GM18511 (cell line): Measurements from ENCODE around the gene BMP2K.

Experiments used
- ATAC-seq: cut with Tn5 transposase; IDR thresholded peaks from one replicate; pipeline ENCODE4 v1.9.1; 2021; ENCODE audit warnings: mild to moderate bottlenecking, moderate library complexity; ENCODE audit not compliant: unreplicated experiment

BMP2K gene

GRCh38 chr4:78776079-78776728 lies at the start of gene BMP2K:
TSS of gene BMP2K (plus strand) at chr4:78776350. CDS start at chr4:78776544, 194 bp downstream.
- ATAC-seq, result peak; percentile 75

GRCh38 chr4:78726546-78726945 lies 49.6 kb upstream of the BMP2K start:
- no peak for ATAC-seq

GRCh38 chr4:78732332-78733104 lies 43.6 kb upstream of the BMP2K start:
- ATAC-seq, result no peak

- ATAC-seq, result peak; percentile 42
Observed at GRCh38 chr4:78734441-78735162, 41.5 kb upstream of the BMP2K start.

GRCh38 chr4:78735697-78736096 lies 40.5 kb upstream of the BMP2K start:
- peak; percentile 60 for ATAC-seq

GRCh38 chr4:78737035-78737434 lies 39.1 kb upstream of the BMP2K start:
- ATAC-seq, result peak; percentile 68

GRCh38 chr4:78737973-78738372 lies 38.2 kb upstream of the BMP2K start:
- no peak for ATAC-seq

- ATAC-seq, result no peak
Observed at GRCh38 chr4:78742300-78742699, 33.9 kb upstream of the BMP2K start.

- ATAC-seq, result no peak
Observed at GRCh38 chr4:78747475-78747922, 28.7 kb upstream of the BMP2K start.

- ATAC-seq, result no peak
Observed at GRCh38 chr4:78748381-78748780, 27.8 kb upstream of the BMP2K start.

- ATAC-seq, result peak; percentile 59
Observed at GRCh38 chr4:78749258-78749971, 26.7 kb upstream of the BMP2K start.

- peak; percentile 89 for ATAC-seq
Observed at GRCh38 chr4:78749972-78750727, 26.0 kb upstream of the BMP2K start.

- ATAC-seq, result no peak
Observed at GRCh38 chr4:78753091-78753490, 23.1 kb upstream of the BMP2K start.

GRCh38 chr4:78754872-78755271 lies 21.3 kb upstream of the BMP2K start:
- ATAC-seq, result no peak

GRCh38 chr4:78756137-78756536 lies 20.0 kb upstream of the BMP2K start:
- no peak for ATAC-seq

GRCh38 chr4:78756776-78757175 lies 19.4 kb upstream of the BMP2K start:
- no peak for ATAC-seq

GRCh38 chr4:78757574-78757973 lies 18.6 kb upstream of the BMP2K start:
- ATAC-seq, result no peak

- no peak for ATAC-seq
Observed at GRCh38 chr4:78758085-78758484, 18.1 kb upstream of the BMP2K start.

- ATAC-seq, result no peak
Observed at GRCh38 chr4:78762529-78762928, 13.6 kb upstream of the BMP2K start.

GRCh38 chr4:78763251-78763650 lies 12.9 kb upstream of the BMP2K start:
- no peak for ATAC-seq
